HUES64 (cell line): ENCODE measurements around the gene FADD.
"Not testable (repeated sequence)": the region's sequence is repeated elsewhere in the genome, so short reads cannot be mapped to it uniquely, and the experiment has no call there.

Experiments
- H3K27ac ChIP-seq: 2 replicates; pipeline ENCODE4 v1.7.0; 2013; ENCODE audit warnings: low read depth, low read length, inconsistent platforms
- H3K27me3 ChIP-seq: 2 replicates; pipeline ENCODE4 v1.6.1; 2013; ENCODE audit warnings: mild to moderate bottlenecking, low read length; ENCODE audit not compliant: insufficient read depth
- H3K36me3 ChIP-seq: 2 replicates; pipeline ENCODE4 v1.6.1; 2013; ENCODE audit warnings: mild to moderate bottlenecking, low read length; ENCODE audit not compliant: insufficient read depth
- H3K4me1 ChIP-seq: 2 replicates; pipeline ENCODE4 v1.6.1; 2013; ENCODE audit warnings: mild to moderate bottlenecking, low read length, moderate library complexity; ENCODE audit not compliant: insufficient read depth
- H3K4me3 ChIP-seq: 2 replicates; pipeline ENCODE4 v1.5.1; 2013; ENCODE audit warnings: mild to moderate bottlenecking, low read length, moderate library complexity
- H3K9ac ChIP-seq: 2 replicates; pipeline ENCODE4 v1.6.1; 2013; ENCODE audit warnings: mild to moderate bottlenecking, low read depth, low read length
- H3K9me3 ChIP-seq: 2 replicates; pipeline ENCODE4 v1.6.1; 2013; ENCODE audit warnings: low read depth, low read length; ENCODE audit not compliant: insufficient read depth
- WGBS: fragments of 150-250, 120-280 bp; methylation state at CpG from one replicate; pipeline ENCODE4 v1.1.7; 2013; ENCODE audit warnings: missing lambda C conversion rate; 5-methylcytosine and 5-hydroxymethylcytosine counted together

FADD gene

GRCh38 chr11:70206226-70206981 is 3.3 kb downstream of the FADD start:
- H3K27me3 ChIP-seq = no peaks in the 10 kb centered on the region
- no peaks in the 10 kb centered on the region for H3K9me3 ChIP-seq
- no peak overlapping the region for H3K4me3 ChIP-seq
- H3K36me3 ChIP-seq = peaks cover 48% of the 10 kb centered on the region
- H3K27ac ChIP-seq = no peak overlapping the region
- WGBS = 96% methylated on average over 22 of the region's 22 CpGs
- H3K9ac ChIP-seq = no peak overlapping the region
- peaks cover 16% of the 10 kb centered on the region for H3K4me1 ChIP-seq

DNA sequence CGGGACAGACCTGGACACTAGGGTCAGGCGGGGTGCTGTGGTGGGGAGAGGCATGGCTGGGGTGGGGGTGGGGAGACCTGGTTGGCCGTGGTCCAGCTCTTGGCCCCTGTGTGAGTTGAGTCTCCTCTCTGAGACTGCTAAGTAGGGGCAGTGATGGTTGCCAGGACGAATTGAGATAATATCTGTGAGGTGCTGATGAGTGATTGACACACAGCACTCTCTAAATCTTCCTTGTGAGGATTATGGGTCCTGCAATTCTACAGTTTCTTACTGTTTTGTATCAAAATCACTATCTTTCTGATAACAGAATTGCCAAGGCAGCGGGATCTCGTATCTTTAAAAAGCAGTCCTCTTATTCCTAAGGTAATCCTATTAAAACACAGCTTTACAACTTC is 3.9 kb downstream of the FADD start:
- peaks cover 48% of the 10 kb centered on the region for H3K36me3 ChIP-seq
- WGBS = 94% methylated on average over 6 of the region's 6 CpGs
- H3K9ac ChIP-seq = no peak overlapping the region
- H3K27me3 ChIP-seq = no peaks in the 10 kb centered on the region
- H3K4me1 ChIP-seq = peaks cover 16% of the 10 kb centered on the region
- no peak overlapping the region for H3K4me3 ChIP-seq
- no peak overlapping the region for H3K27ac ChIP-seq
- H3K9me3 ChIP-seq = no peaks in the 10 kb centered on the region

DNA sequence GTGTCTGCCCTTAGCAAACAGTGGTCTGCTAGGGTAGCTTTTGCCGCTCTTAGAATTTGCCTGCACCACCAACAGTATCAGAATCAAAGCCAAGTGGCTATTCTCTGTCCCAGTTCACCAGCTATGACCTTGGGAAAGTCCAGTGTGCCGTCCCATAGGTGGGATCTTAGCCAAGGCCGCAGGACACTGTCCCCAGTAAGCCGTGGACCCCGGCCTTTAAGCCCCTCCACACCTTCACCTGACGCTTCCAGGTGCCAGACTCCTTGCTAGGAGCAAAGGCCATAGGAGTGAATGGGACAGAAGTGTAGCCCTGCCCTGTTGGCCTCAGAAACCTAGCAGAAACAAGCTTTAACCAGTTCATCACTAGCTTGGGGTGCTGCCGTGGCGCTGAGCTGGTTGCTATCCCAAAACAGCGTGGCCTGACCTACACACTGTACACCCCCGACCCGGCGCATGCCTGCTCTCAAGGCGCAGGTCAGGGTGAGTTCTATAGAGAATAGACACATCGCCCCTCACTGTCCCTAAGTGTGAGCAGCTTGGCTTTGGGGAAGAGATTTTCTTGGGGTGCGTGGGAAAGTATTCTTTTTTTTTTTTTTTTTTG is 4.5 kb downstream of the FADD start:
- H3K9ac ChIP-seq = no peak overlapping the region
- H3K36me3 ChIP-seq = peaks cover 48% of the 10 kb centered on the region
- H3K27ac ChIP-seq = no peak overlapping the region
- H3K4me1 ChIP-seq = peaks cover 21% of the 10 kb centered on the region
- no peak overlapping the region for H3K4me3 ChIP-seq
- H3K9me3 ChIP-seq = no peaks in the 10 kb centered on the region
- no peaks in the 10 kb centered on the region for H3K27me3 ChIP-seq
- WGBS = 96% methylated on average over 15 of the region's 15 CpGs

DNA sequence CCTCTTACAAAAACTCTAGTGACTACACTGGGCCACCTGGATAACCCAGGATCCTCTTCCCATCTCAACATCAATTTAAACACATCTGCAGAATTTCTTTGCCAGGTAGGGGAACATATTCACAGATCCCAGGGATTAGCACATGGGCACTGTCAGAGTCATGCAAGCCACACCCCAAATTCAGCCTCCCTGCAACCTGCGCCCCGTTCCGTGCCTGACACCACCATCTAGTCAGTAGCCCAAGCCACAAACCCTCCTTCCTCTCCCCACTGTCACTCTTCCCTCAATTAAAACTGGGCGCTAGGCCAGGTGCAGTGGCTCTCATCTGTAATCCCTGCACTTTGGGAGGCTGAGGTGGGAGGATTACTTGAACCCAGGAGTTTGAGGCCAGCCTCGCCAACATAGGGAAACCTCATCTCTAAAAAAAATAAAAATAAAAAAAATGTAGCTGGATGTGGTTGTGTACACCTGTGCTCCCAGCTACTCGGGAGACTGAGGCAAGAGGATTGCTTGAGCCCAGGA is 6.4 kb downstream of the FADD start:
- Histone ChIP-seq H3K4me1 (peaks cover 26% of the 10 kb centered on the region), H3K27me3 (no peaks in the 10 kb centered on the region), H3K9me3 (no peaks in the 10 kb centered on the region), H3K36me3 (peaks cover 48% of the 10 kb centered on the region), H3K27ac (no peak overlapping the region), H3K4me3 (no peak overlapping the region), H3K9ac (no peak overlapping the region)
- 93% methylated on average over 5 of the region's 6 CpGs for WGBS

DNA sequence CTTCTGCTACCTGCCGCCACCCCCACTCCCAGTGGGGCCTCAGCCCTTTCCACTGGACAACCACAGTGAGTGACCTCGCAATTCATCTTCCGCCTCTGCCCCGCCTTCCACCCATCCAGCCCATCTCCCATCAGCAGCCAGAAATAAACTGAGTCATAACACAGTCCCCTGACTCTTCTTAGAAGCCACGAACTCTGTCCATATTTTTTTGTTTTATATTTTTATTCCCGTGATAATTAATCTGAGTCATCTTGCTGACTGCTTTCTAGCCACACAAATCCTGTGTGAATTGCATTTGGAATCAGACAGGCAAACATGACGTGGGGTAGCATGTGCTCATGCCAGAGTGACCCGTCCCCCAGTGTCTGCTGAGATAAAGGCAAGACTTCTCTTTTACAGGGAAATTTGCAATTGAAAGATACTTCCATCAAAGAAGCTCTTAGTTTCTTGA is 7.0 kb downstream of the FADD start:
- Histone ChIP-seq H3K27ac (peak overlapping the region; percentile 49; the same call in 1 of the 2 replicates), H3K27me3 (no peaks in the 10 kb centered on the region), H3K36me3 (peaks cover 44% of the 10 kb centered on the region), H3K4me3 (no peak overlapping the region), H3K4me1 (peaks cover 21% of the 10 kb centered on the region), H3K9me3 (no peaks in the 10 kb centered on the region), H3K9ac (no peak overlapping the region)
- 74% methylated on average over 8 of the region's 8 CpGs for WGBS

GRCh38 chr11:70210530-70210929 is 7.4 kb downstream of the FADD start:
- 96% methylated on average over 5 of the region's 5 CpGs for WGBS
- Histone ChIP-seq H3K9me3 (no peaks in the 10 kb centered on the region), H3K27ac (peak overlapping the region; percentile 49; the same call in 1 of the 2 replicates), H3K36me3 (peaks cover 39% of the 10 kb centered on the region), H3K4me3 (no peak overlapping the region), H3K27me3 (no peaks in the 10 kb centered on the region), H3K9ac (no peak overlapping the region), H3K4me1 (peaks cover 21% of the 10 kb centered on the region)

DNA sequence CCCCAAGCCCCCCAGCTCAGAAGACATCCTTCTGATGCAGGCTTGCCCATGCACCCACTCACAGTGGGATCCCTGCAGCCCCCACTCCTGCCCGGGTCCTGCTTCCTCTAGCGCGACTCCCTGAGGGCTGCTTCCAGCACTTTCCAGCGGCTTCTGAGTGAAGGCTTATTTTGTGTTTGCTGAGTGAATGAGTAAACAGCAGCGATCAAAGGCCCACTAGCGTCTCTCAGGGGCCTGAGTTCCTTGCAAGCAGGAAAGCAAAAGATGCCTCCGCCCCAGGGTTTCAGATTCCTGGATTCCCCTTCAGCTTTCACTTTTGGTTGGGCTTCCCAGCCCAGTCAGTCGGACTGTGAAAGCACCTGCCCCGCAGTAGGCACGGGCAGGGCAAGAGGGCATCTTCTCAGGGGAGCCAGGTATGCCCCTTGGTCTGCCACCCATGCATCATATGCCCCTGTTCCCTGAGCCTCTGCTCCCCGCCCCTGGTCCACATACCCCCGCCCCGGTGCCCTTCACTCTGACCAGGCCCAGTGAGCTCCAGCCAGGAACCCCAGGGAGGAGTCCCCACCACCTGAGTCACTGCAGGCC is 9.2 kb downstream of the FADD start:
- Histone ChIP-seq H3K27me3 (no peaks in the 10 kb centered on the region), H3K4me3 (no peak overlapping the region), H3K4me1 (peaks cover 21% of the 10 kb centered on the region), H3K36me3 (peaks cover 22% of the 10 kb centered on the region), H3K9me3 (no peaks in the 10 kb centered on the region), H3K9ac (no peak overlapping the region), H3K27ac (peak overlapping the region; percentile 64; the same call in 1 of the 2 replicates)
- 49% methylated on average over 13 of the region's 13 CpGs for WGBS

GRCh38 chr11:70217388-70217787 is 14.3 kb downstream of the FADD start:
- H3K4me1 ChIP-seq, H3K36me3 ChIP-seq, H3K27me3 ChIP-seq, H3K9me3 ChIP-seq, H3K9ac ChIP-seq, H3K27ac ChIP-seq, H3K4me3 ChIP-seq: not testable (repeated sequence)
- 94% methylated on average over 5 of the region's 5 CpGs for WGBS

DNA sequence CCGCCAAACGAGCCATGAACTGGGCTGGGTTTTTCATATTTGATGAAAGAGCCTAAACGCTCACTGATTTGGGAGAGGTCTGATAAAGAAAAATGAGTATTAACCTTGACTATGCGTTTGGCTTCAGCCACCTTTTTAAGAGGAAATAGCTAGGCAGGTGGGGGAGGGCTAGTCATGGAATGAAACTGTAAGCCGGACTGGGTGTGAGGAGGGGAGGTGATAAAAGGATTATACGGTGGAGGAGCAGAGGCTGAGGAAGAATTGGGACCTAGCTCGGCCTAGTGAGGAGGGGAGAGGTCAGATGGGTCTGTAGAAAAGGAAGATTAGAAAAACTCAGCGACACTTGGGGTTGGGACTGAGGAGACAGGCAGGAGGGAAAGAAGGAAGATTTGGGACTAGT is 15.0 kb downstream of the FADD start:
- H3K4me1 ChIP-seq, H3K27ac ChIP-seq, H3K9me3 ChIP-seq, H3K36me3 ChIP-seq, H3K9ac ChIP-seq, H3K27me3 ChIP-seq, H3K4me3 ChIP-seq: not testable (repeated sequence)
- 76% methylated on average over 8 of the region's 8 CpGs for WGBS

GRCh38 chr11:70220136-70220535 is 17.0 kb downstream of the FADD start:
- no peaks in the 10 kb centered on the region for H3K4me1 ChIP-seq
- no peak overlapping the region for H3K4me3 ChIP-seq
- H3K36me3 ChIP-seq = no peaks in the 10 kb centered on the region
- WGBS = 75% methylated on average over 3 of the region's 3 CpGs
- H3K27ac ChIP-seq = peak overlapping the region; percentile 7; the same call in 1 of the 2 replicates
- no peaks in the 10 kb centered on the region for H3K27me3 ChIP-seq
- H3K9me3 ChIP-seq = no peaks in the 10 kb centered on the region
- no peak overlapping the region for H3K9ac ChIP-seq

- no peak overlapping the region for H3K9ac ChIP-seq
- H3K9me3 ChIP-seq = no peaks in the 10 kb centered on the region
- 0 out of 2 replicates have a peak, but pooled peaks cover 2% of the 10 kb centered on the region for H3K4me1 ChIP-seq
- WGBS = 100% methylated on average over 1 of the region's 1 CpG
- H3K27me3 ChIP-seq = no peaks in the 10 kb centered on the region
- H3K4me3 ChIP-seq = no peak overlapping the region
- no peak overlapping the region for H3K27ac ChIP-seq
- H3K36me3 ChIP-seq = no peaks in the 10 kb centered on the region
Observed at GRCh38 chr11:70220920-70221319, 17.8 kb downstream of the FADD start.
